Measurements from ENCODE around the gene HPCAL1. TPM values are rescaled to one million over a fixed set of nuclear protein-coding genes. Genes with fewer than 3 reads are reported as not detected.

The HPCAL1 gene
- total and polyA plus RNA-seq, 10 of the 15 experiments (the other 5 are each of a cell fraction or from before 2014, with no cell fraction given) = 0.40 to 12.8 (median 7.9) TPM

- CTCF ChIA-PET = interaction anchor here (0.9 to 3.3 kb wide), 9 partner anchors 12 to 256 kb away, joined by 3 to 41 read pairs (median 4); partner anchors contain the start of gene HPCAL1
- in situ Hi-C loops (cut with MboI) = no loop called here
- no peaks in the 10 kb centered on the region for H4K20me1 ChIP-seq (ENCODE audit: control insufficient read depth, insufficient read depth)
Measured at GRCh38 chr2:10380048-10380926, 77.6 kb downstream of the HPCAL1 start.

More at GRCh38 chr2:10380048-10380926, 77.6 kb downstream of the HPCAL1 start:
- ChIA-PET POLR2A (interaction anchor here (0.5 to 7.1 kb wide), 5 partner anchors 29 to 338 kb away, joined by 3 to 77 read pairs (median 4); no protein-coding TSS in a partner anchor), RAD21 (ENCODE audit: unreplicated experiment) (interaction anchor here (1.0 to 6.7 kb wide), 7 partner anchors 28 to 78 kb away, joined by 3 to 129 read pairs (median 4); partner anchors contain the start of gene HPCAL1), SMC1A (ENCODE audit: uncharacterized antibody, unreplicated experiment) (interaction anchor here (1.2 to 6.9 kb wide), 2 partner anchors 28 to 46 kb away, joined by 4 to 112 read pairs; no protein-coding TSS in a partner anchor)
- no peak overlapping the region for H3K9ac ChIP-seq (ENCODE audit: control insufficient read depth, insufficient read depth, low read length)
- ATAC-seq = no peak
- no peak for TF ChIP-seq CBX3 (IDR thresholded peaks at IDR 0.05; ENCODE audit: borderline replicate concordance, low read depth)
- peak; percentile 36 for TF ChIP-seq MEF2B (IDR thresholded peaks at IDR 0.05; ENCODE audit: partially characterized antibody, poor library complexity, severe bottlenecking)
- TF ChIP-seq ZBTB33 (IDR thresholded peaks at IDR 0.05) = no peak
- peak; percentile 81 for TF ChIP-seq BCL3 (IDR thresholded peaks at IDR 0.05; ENCODE audit: borderline replicate concordance, insufficient read depth, low read depth, low read length, poor library complexity, severe bottlenecking)
- TF ChIP-seq DPF2 (IDR thresholded peaks at IDR 0.05) = 0 out of 2 replicates have a peak, but pooled peaks have one; percentile 50
- 0 out of 2 replicates have a peak, but pooled peaks have one; percentile 30 for TF ChIP-seq TCF3 (IDR thresholded peaks at IDR 0.05; ENCODE audit: borderline replicate concordance, insufficient read depth, low read depth, low read length)
- no peak for TF ChIP-seq ZBTB4 (CRISPR knock-in tag; IDR thresholded peaks at IDR 0.05)
- peak; percentile 52 for TF ChIP-seq IKZF1 (conservative IDR thresholded peaks at IDR 0.05)
- TF ChIP-seq CEBPB (IDR thresholded peaks at IDR 0.05; ENCODE audit: borderline replicate concordance in 1 of 2, low read depth in 2 of 2, low read length in 2 of 2) = no peak
- no peak for TF ChIP-seq JUNB (IDR thresholded peaks at IDR 0.05)
- peak; percentile 63 for TF ChIP-seq PBX3 (IDR thresholded peaks at IDR 0.05; ENCODE audit: insufficient replicate concordance, low read depth, low read length)
- TF ChIP-seq RUNX3 (IDR thresholded peaks at IDR 0.05; ENCODE audit: low read length) = 0 out of 2 replicates have a peak, but pooled peaks have one; percentile 6
- no peaks in the 10 kb centered on the region for H3K9me3 ChIP-seq (replicated peaks; ENCODE audit: control insufficient read depth, insufficient read depth, low read length)
- no peak for FAIRE-seq
- no peak overlapping the region for H2AFZ ChIP-seq (ENCODE audit: control insufficient read depth, low read depth, low read length)
- peaks cover 41% of the 10 kb centered on the region for H3K4me1 ChIP-seq (ENCODE audit: control insufficient read depth, insufficient read depth, low read length)
- WGBS (ENCODE audit: insufficient coverage, insufficient replicate concordance, low lambda C conversion rate, missing lambda C conversion rate) = 55% methylated on average over 9 of the region's 9 CpGs
- no peaks in the 10 kb centered on the region for H3K36me3 ChIP-seq (ENCODE audit: control insufficient read depth in 2 of 2, insufficient read depth in 2 of 2, low read length in 1 of 2)
- no peak overlapping the region for H3K27ac ChIP-seq (ENCODE audit: control insufficient read depth, insufficient read depth)
- no peaks in the 10 kb centered on the region for H3K27me3 ChIP-seq (replicated peaks in 1 of 2; ENCODE audit: control insufficient read depth in 2 of 2, insufficient read depth in 2 of 2, low read length in 1 of 2)
- intact Hi-C loops (cut with micrococcal nuclease; ENCODE audit: unreplicated experiment) = no loop called here
- no peak overlapping the region for H3K4me2 ChIP-seq (ENCODE audit: control insufficient read depth, insufficient read depth)
- DNase-seq (ENCODE audit: low read depth, low spot score) = no peak
- BruUV-seq (replicated peaks) = no TSS peak
- no peak overlapping the region for H3K4me3 ChIP-seq
- no peaks in the 10 kb centered on the region for H3K79me2 ChIP-seq (ENCODE audit: control insufficient read depth, insufficient read depth, low read length)
